Activated naive CD4-positive, alpha-beta T cell (primary cell): ENCODE data around the gene KIF5B.
"Not testable (repeated sequence)": the region's sequence is repeated elsewhere in the genome, so short reads cannot be mapped to it uniquely, and the experiment has no call there.

Experiments
- DNase-seq, 4 experiments: peaks; one replicate each; lab custom pipeline; 2025; lab: John Stamatoyannopoulos, UW

The KIF5B gene

DNA sequence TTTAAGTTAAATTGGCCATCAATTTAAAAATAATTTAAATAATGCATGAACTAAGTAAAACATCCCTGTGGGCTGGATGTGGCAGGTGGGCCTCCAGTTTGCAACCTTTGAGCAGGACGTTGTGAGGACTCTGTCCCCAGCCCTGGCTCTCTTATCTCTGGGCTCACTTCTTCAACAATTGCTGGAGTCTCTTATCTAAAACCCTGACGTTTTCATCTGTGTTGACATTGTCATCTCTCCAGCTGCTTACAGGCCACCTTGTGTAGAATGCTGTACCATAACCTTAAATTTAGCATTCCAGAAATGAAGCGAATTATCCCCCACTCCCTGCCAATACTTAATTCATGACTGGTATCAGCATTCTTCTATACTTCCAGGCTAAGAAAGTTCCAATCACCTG, 3.2 kb upstream of the KIF5B start:
- no peak for DNase-seq

GRCh38 chr10:32057036-32057372, 779 bp upstream of the KIF5B start:
- no peak for DNase-seq

DNA sequence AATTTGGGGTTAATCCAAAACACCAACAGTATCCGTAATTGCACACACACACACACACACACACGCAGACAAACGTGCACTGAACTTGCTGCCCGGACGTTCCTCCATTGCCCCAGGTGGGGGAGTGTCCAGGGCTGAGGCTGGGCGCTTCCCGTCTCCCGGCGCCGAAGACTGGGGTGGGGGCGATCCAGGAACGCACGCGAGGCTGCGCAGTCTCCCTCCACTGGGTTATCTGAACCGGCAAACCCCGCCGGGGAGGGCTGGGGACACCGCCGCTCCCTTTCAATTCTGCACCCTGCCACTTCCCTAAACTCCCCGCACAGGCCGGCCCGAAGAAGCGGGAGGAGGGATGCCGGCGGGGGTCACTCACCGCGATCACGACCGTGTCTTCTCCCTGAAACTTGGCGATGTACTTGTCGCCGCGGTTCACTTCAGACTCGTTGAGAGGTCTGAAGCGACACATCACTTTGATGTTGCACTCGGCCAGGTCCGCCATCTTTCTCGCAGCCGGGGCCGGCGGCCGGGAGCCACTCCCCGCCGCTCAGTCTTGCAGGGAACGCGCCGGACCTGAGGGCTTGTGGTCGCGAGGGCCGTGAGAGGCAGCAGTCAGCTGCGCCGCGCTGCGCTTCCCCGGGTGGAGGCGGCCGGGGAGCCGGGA, 618 bp downstream of the KIF5B start:
- peak; percentile 57 to 63 (median 58) for DNase-seq

- no peak for DNase-seq
Measured at GRCh38 chr10:32054094-32054493, 2.1 kb downstream of the KIF5B start.

- not testable (repeated sequence) for DNase-seq
Measured at GRCh38 chr10:32053392-32053791, 2.8 kb downstream of the KIF5B start.

DNA sequence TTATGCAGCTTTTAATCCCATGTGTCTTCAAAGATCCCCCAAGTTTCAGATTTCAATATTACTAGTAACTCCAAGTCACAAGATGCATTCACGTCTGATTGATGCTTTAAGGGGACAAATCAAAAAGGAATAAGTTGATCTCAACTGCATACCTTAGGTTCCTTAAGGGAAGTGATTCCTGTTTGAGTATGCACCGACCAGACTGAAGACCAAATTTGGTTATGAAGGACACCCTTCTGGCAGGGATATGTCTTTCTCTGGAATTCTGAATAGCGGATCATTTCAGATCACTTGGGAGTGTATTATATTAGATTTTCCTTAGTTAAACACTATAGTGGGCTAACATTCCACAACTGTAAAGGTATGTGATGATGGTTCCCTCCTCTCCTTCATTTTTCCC, 4.3 kb downstream of the KIF5B start:
- DNase-seq, result no peak

GRCh38 chr10:32050177-32050576, 6.0 kb downstream of the KIF5B start:
- no peak for DNase-seq

- no peak for DNase-seq
Measured at GRCh38 chr10:32049113-32049512, 7.1 kb downstream of the KIF5B start.

DNA sequence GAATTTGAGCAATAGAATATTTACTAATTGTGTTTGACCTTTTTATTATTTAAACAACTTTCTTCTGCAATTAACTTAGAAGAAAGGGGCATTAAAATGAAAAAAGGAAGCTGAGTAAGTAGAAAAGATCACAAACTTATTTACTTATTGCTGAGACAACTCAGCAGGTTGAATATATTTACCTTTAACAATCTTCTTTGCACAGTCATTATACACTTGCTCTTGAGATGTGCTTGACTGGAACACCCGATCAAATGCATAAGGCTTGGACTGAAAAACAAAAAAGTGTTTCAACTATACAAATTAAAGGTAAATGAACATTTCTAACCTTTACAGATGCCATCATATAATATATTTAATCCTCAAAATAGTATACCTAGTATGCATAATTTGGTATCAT, 7.9 kb downstream of the KIF5B start:
- no peak for DNase-seq

GRCh38 chr10:32047881-32048280, 8.3 kb downstream of the KIF5B start:
- DNase-seq, result no peak

DNA sequence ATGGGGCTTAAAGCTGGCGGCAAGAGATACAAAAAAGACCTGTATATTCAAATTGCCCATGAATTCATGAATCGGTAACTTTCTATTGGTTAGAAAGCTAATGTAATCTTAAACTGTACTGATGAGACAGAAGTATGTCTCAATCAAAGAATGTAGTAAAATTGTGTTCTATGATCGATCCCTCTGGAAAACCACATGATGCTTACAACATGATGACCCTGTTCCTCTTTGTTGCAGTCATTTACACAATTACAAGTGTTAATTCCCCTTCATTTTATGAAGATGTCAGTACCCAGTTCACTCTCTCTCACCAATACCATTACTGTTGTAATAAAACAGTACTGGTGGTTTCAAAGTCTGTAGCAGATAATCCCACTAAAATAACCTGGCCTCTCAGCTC, 10.1 kb downstream of the KIF5B start:
- no peak for DNase-seq

GRCh38 chr10:32042730-32043129, 13.5 kb downstream of the KIF5B start:
- not testable (repeated sequence) for DNase-seq

- DNase-seq, result no peak
Measured at GRCh38 chr10:32041290-32042028, 14.8 kb downstream of the KIF5B start.

GRCh38 chr10:32039734-32040133, 16.5 kb downstream of the KIF5B start:
- no peak for DNase-seq

DNA sequence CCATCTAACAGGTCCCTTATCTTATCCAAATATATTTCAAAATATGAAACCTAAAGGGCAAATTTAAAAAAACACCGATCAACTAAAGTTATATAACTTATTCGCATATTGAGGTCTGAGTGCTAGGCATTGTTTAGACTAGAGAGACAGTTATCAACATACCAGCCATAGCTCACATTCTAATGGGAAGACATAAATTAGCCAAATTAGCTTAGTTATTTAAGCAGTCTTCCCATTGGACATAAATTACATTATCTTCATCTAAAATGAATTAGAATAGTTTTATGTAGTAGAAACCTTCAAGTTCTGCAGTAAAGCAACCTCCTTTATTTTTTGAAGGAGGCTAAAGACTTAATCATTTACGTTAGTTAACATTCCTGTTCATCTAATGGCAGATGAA, 17.4 kb downstream of the KIF5B start:
- no peak for DNase-seq

- DNase-seq, result no peak
Measured at GRCh38 chr10:32036922-32037321, 19.3 kb downstream of the KIF5B start.

GRCh38 chr10:32035038-32035437, 21.2 kb downstream of the KIF5B start:
- no peak for DNase-seq

DNA sequence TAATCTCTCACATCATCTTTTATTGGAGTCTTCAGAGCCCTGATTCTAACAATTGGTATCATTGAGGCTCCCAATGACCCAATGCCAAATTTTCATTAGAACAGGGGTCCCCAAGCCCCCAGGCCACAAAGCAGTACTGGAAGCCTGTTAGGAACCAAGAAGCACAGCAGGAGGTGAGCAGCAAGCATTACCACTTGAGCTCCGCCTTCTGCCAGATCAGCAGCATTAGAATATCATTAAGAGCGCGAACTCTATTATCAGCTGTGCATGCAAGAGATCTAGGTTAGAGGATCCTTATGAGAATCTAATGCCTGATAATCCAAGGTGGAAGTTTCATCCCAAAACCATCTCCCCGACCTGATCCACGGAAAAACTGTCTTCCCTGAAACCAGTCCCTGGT, 23.1 kb downstream of the KIF5B start:
- DNase-seq, result no peak

DNA sequence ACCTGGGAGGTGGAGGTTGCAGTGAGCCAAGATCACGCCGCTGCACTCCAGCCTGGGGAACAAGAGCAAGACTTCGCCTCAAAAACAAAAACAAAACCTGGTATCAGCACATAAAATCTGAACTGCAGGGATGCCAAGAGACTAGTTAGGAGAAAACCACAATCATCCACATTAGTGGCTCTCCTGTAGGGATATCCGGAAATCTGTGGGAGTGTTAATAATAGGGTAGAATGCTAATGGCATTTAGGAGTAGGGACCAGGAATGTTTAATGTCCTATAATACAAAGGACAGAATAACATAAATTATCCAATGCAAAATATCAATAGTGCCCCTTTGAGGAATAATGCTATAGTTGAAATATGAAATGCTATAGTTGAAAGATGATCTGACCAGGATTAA, 24.3 kb downstream of the KIF5B start:
- DNase-seq, result no peak

- no peak for DNase-seq
Measured at GRCh38 chr10:32031424-32031823, 24.8 kb downstream of the KIF5B start.

DNA sequence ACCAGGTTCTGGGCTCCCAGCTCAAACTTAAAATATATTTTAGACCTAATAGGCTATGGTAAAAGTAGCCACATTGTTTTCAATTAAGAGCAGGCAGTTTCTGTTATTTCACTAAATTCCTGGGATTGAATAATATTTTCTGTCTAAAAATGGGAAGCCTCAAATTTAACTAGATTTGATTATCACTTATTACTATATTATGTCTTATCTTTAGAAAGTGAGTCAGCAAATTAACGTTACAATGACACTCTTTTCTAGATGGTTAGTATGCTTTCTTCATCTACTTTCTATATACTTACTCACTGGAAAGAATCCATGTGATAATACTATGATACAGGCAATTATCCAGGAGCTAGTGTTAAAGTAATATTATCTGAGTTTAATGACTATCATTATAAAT, 27.5 kb downstream of the KIF5B start:
- DNase-seq, result no peak

- DNase-seq, result no peak
Measured at GRCh38 chr10:32023264-32023663, 33.0 kb downstream of the KIF5B start.

- DNase-seq, result no peak
Measured at GRCh38 chr10:32017044-32017443, 39.2 kb downstream of the KIF5B start.

- DNase-seq, result no peak
Measured at GRCh38 chr10:32015386-32015785, 40.8 kb downstream of the KIF5B start.
